B cell (primary cell): ENCODE data around the gene FAM124A. TPM values are rescaled to one million over a fixed set of nuclear protein-coding genes. Genes with fewer than 3 reads are reported as not detected.

Source experiments
- ATAC-seq: fragments of 200-7000 bp; cut with Tn5 transposase; one replicate; pipeline ENCODE4 v1.10.0; 2021; ENCODE audit warnings: low read depth, mild to moderate bottlenecking, moderate number of reproducible peaks, moderate library complexity
- CTCF ChIA-PET: fragments of 350-600 bp; sonication (Branson Sonifier 250); formaldehyde crosslinking; loops from one replicate; lab custom pipeline; 2021; ENCODE audit warnings: antibody characterized with exemption, inconsistent platforms; lab: Charles Lee
- POLR2A ChIA-PET: fragments of 350-600 bp; sonication (Branson Sonifier 250); formaldehyde crosslinking; loops from one replicate; lab custom pipeline; 2021; ENCODE audit warnings: antibody characterized with exemption; lab: Charles Lee
- DNase-seq: peaks from one replicate; pipeline ENCODE4 v3.0.0; 2013
- H2AFZ ChIP-seq: 2 replicates; pipeline ENCODE4 v1.6.1; 2012; ENCODE audit warnings: mild to moderate bottlenecking, low read depth, low read length; ENCODE audit not compliant: insufficient read depth, poor library complexity, severe bottlenecking
- H3K27ac ChIP-seq, 2 donors: 1 replicate in 1 of 2; 2 replicates in 1 of 2; pipeline ENCODE4 v1.5.1; 2012 to 2013; ENCODE audit warnings: low read length in 2 of 2, mild to moderate bottlenecking in 2 of 2, moderate library complexity in 1 of 2
- H3K27me3 ChIP-seq, 4 experiments: fragments of 200-600 bp in 1 of 4; sonication (generic) in 1 of 4; replicated peaks in 1 of 4; 1 replicate in 2 of 4; 2 replicates in 2 of 4; pipeline versions ENCODE4 v1.6.1 to v1.7.0; 2013 to 2016; ENCODE audit warnings: low read length in 3 of 4, mild to moderate bottlenecking in 2 of 4, mixed read lengths in 1 of 4, moderate library complexity in 1 of 4; ENCODE audit not compliant: insufficient read depth in 4 of 4, control insufficient read depth in 3 of 4; ENCODE audit errors: control extremely low read depth in 1 of 4
- H3K36me3 ChIP-seq, 2 experiments: replicated peaks in 1 of 2; 1 replicate in 1 of 2; 2 replicates in 1 of 2; pipeline versions ENCODE4 v1.6.1 to v1.7.1; 2013; ENCODE audit warnings: low read length in 1 of 2; ENCODE audit not compliant: insufficient read depth in 2 of 2, control insufficient read depth in 1 of 2; ENCODE audit errors: control extremely low read depth in 1 of 2, extremely low read depth in 1 of 2
- H3K4me1 ChIP-seq, 2 donors: fragments of 200-600 bp in 1 of 2; sonication (generic) in 1 of 2; 1 replicate in 1 of 2; 2 replicates in 1 of 2; pipeline versions ENCODE4 v1.5.1 to v1.6.1; 2013 to 2017; ENCODE audit warnings: low read length in 2 of 2; ENCODE audit not compliant: control insufficient read depth in 2 of 2, insufficient read depth in 2 of 2
- H3K4me2 ChIP-seq: replicated peaks from 2 replicates; pipeline ENCODE3; 2012; ENCODE audit warnings: mild to moderate bottlenecking, low read depth, low read length; ENCODE audit not compliant: poor library complexity, severe bottlenecking
- H3K4me3 ChIP-seq, 5 experiments: fragments of 200-600 bp in 1 of 5; sonication (generic) in 1 of 5; 1 replicate in 3 of 5; 2 replicates in 2 of 5; pipeline versions ENCODE4 v1.5.1 to v1.7.0; 2011 to 2016; ENCODE audit warnings: low read length in 4 of 5, mild to moderate bottlenecking in 4 of 5, low read depth in 2 of 5, control low read depth in 1 of 5, moderate library complexity in 1 of 5; ENCODE audit not compliant: insufficient read depth in 1 of 5; ENCODE audit errors: control extremely low read depth in 1 of 5, extremely low read depth in 1 of 5
- H3K79me2 ChIP-seq: fragments of 200-600 bp; sonication (generic); one replicate; pipeline ENCODE4 v1.6.0; 2016; ENCODE audit warnings: low read length; ENCODE audit not compliant: control insufficient read depth, insufficient read depth
- H3K9ac ChIP-seq: fragments of 200-600 bp; sonication (generic); 2 replicates; pipeline ENCODE4 v1.6.1; 2017; ENCODE audit warnings: mild to moderate bottlenecking, low read length, moderate library complexity
- H3K9me3 ChIP-seq, 3 donors: one replicate each; pipeline versions ENCODE4 v1.6.1 to v1.7.1; 2013; ENCODE audit warnings: low read length in 2 of 3; ENCODE audit not compliant: control insufficient read depth in 2 of 3, insufficient read depth in 1 of 3; ENCODE audit errors: control extremely low read depth in 1 of 3
- H4K20me1 ChIP-seq: 2 replicates; pipeline ENCODE4 v1.6.0; 2012; ENCODE audit warnings: mild to moderate bottlenecking, low read length; ENCODE audit not compliant: insufficient read depth, control insufficient read depth, poor library complexity, severe bottlenecking
- H3K27ac Mint-ChIP-seq: one replicate; pipeline ENCODE4 v1.8.0; 2021; ENCODE audit warnings: mixed read lengths
- H3K27me3 Mint-ChIP-seq: one replicate; pipeline ENCODE4 v1.8.0; 2021; ENCODE audit warnings: mixed read lengths
- H3K4me1 Mint-ChIP-seq: one replicate; pipeline ENCODE4 v1.8.0; 2021; ENCODE audit warnings: mixed read lengths
- H3K4me3 Mint-ChIP-seq: one replicate; pipeline ENCODE4 v1.8.0; 2021; ENCODE audit warnings: mixed read lengths
- H3K9me3 Mint-ChIP-seq: one replicate; pipeline ENCODE4 v1.8.0; 2022; ENCODE audit warnings: mixed read lengths; ENCODE audit not compliant: insufficient read depth
- CTCF ChIP-seq: fragments of 200-600 bp; IDR thresholded peaks from one replicate; pipeline ENCODE4 v1.8.0; 2022; ENCODE audit warnings: antibody characterized with exemption, mild to moderate bottlenecking
- EZH2 ChIP-seq: IDR thresholded peaks from 2 replicates; pipeline ENCODE4 v1.6.1; 2012; ENCODE audit warnings: borderline replicate concordance, low read depth, mild to moderate bottlenecking, moderate library complexity, low read length; ENCODE audit not compliant: insufficient read depth, poor library complexity, severe bottlenecking
- WGBS: methylation state at CpG from one replicate; pipeline ENCODE4 v1.1.5; 2013; ENCODE audit warnings: missing lambda C conversion rate; ENCODE audit not compliant: insufficient coverage; 5-methylcytosine and 5-hydroxymethylcytosine counted together
- intact Hi-C: fragments of 100-400 bp; cut with micrococcal nuclease; formaldehyde crosslinking; loops from one replicate; pipeline ENCODE4 v1.10.0; 2022
- polyA plus RNA-seq: library from polyadenylated mRNA; depleted of rRNA; stranded (reverse); fragments of >200 nt; gene quantifications from 2 replicates; pipeline ENCODE4 v1.2.3, GENCODE V29; 2012
- total RNA-seq, 2 donors: library from RNA; stranded (reverse); fragments of 120-200 nt in 1 of 2; gene quantifications; 1 replicate in 1 of 2; 2 replicates in 1 of 2; pipeline versions ENCODE4 v1.2.3 to v1.2.4, GENCODE V29; 2013 to 2022

Gene FAM124A
- total and polyA plus RNA-seq, 2 donors (not counting 1 experiment from before 2014, with no cell fraction given), result 0.09 to 0.39 TPM

- H4K20me1 ChIP-seq, result no peaks in the 10 kb centered on the region
- H2AFZ ChIP-seq, result no peak overlapping the region
- WGBS, result 100% methylated on average over 7 of the region's 8 CpGs
- ATAC-seq (no peak), DNase-seq (no peak)
- TF ChIP-seq EZH2 (no peak), CTCF (no peak)
- Mint-ChIP-seq H3K9me3 (peaks cover 4% of the 10 kb centered on the region), H3K27ac (no peak overlapping the region), H3K4me3 (no peak overlapping the region), H3K27me3 (peaks cover 37% of the 10 kb centered on the region), H3K4me1 (no peaks in the 10 kb centered on the region)
- H3K4me3 ChIP-seq, result no peak overlapping the region
- POLR2A ChIA-PET, result no interaction called here
- H3K4me2 ChIP-seq, result no peak overlapping the region
- no peaks in the 10 kb centered on the region for H3K79me2 ChIP-seq
- peaks cover 0 to 3% (median 0%) of the 10 kb centered on the region in 3 donors for H3K9me3 ChIP-seq
- H3K9ac ChIP-seq, result no peak overlapping the region
- H3K27ac ChIP-seq, result no peak overlapping the region
- H3K4me1 ChIP-seq, result no peaks in the 10 kb centered on the region
- H3K27me3 ChIP-seq, result peaks cover 0 to 4% (median 0%) of the 10 kb centered on the region in 4 experiments
- H3K36me3 ChIP-seq, result no peaks in the 10 kb centered on the region
- intact Hi-C loops, result no loop called here
- CTCF ChIA-PET, result no interaction called here
Measured at GRCh38 chr13:51194942-51195341, 27.3 kb upstream of the FAM124A start.

- Histone ChIP-seq H3K9me3 (peaks cover 0 to 10% (median 0%) of the 10 kb centered on the region in 3 donors), H4K20me1 (no peaks in the 10 kb centered on the region), H3K36me3 (no peaks in the 10 kb centered on the region), H2AFZ (no peak overlapping the region), H3K9ac (no peak overlapping the region), H3K4me2 (no peak overlapping the region), H3K4me3 (no peak overlapping the region), H3K27ac (no peak overlapping the region), H3K4me1 (no peaks in the 10 kb centered on the region), H3K27me3 (peaks cover 0 to 6% (median 0%) of the 10 kb centered on the region in 4 experiments), H3K79me2 (no peaks in the 10 kb centered on the region)
- intact Hi-C loops, result no loop called here
- no peak overlapping the region for H3K27ac Mint-ChIP-seq
- ATAC-seq (no peak), DNase-seq (no peak)
- ChIA-PET CTCF (no interaction called here), POLR2A (no interaction called here)
- no peak overlapping the region for H3K4me3 Mint-ChIP-seq
- TF ChIP-seq CTCF (no peak), EZH2 (no peak)
- peaks cover 30% of the 10 kb centered on the region for H3K27me3 Mint-ChIP-seq
- peaks cover 4% of the 10 kb centered on the region for H3K9me3 Mint-ChIP-seq
- no peaks in the 10 kb centered on the region for H3K4me1 Mint-ChIP-seq
- no CpG with 5 or more reads among the region's 2 CpGs for WGBS
Measured at GRCh38 chr13:51201886-51202285, 20.3 kb upstream of the FAM124A start.
